HepG2 (cell line): ENCODE measurements around the gene DAPK3. TPM values are rescaled to one million over a fixed set of nuclear protein-coding genes. Genes with fewer than 3 reads are reported as not detected.

Experiments used
- ARHGAP35 ChIP-seq: sonication (generic); formaldehyde crosslinking; IDR thresholded peaks from 2 replicates; pipeline ENCODE4 v1.9.0; 2022; ENCODE audit warnings: mild to moderate bottlenecking, inconsistent platforms, moderate library complexity, missing genetic modification reagents, borderline replicate concordance
- CSRNP2 ChIP-seq: sonication (generic); formaldehyde crosslinking; conservative IDR thresholded peaks from 2 replicates; pipeline ENCODE4 v1.8.0; 2022; ENCODE audit warnings: low read depth, missing genetic modification reagents
- EHMT2 ChIP-seq: fragments of 200-600 bp; sonication (generic); IDR thresholded peaks from 2 replicates; pipeline ENCODE4 v1.7.0; 2017; ENCODE audit warnings: antibody characterized with exemption, low read depth, low read length, borderline replicate concordance
- GFI1 ChIP-seq: sonication (generic); formaldehyde crosslinking; IDR thresholded peaks from 2 replicates; pipeline ENCODE4 v1.5.0; 2020; ENCODE audit warnings: missing genetic modification reagents, mild to moderate bottlenecking, borderline replicate concordance
- GMEB2 ChIP-seq: IDR thresholded peaks from 2 replicates; pipeline ENCODE4 v1.6.1; 2016; ENCODE audit warnings: missing biosample characterization, missing genetic modification reagents, low read depth
- HHEX ChIP-seq: IDR thresholded peaks from 2 replicates; pipeline ENCODE4 v1.6.1; 2016; ENCODE audit warnings: control low read depth
- HNF4G ChIP-seq, 2 experiments: sonication (generic) in 1 of 2; formaldehyde crosslinking in 1 of 2; IDR thresholded peaks; 2 replicates each; pipeline versions ENCODE4 v1.4.0 to v1.6.1; 2011 to 2020; ENCODE audit warnings: borderline replicate concordance in 2 of 2, low read depth in 2 of 2, mild to moderate bottlenecking in 2 of 2, low read length in 1 of 2, missing genetic modification reagents in 1 of 2, moderate library complexity in 1 of 2
- PHB2 ChIP-seq: fragments of 450-650 bp; IDR thresholded peaks from 2 replicates; pipeline ENCODE4 v1.6.1; 2018; ENCODE audit not compliant: partially characterized antibody
- PLSCR1 ChIP-seq: sonication (generic); formaldehyde crosslinking; IDR thresholded peaks from 2 replicates; pipeline ENCODE4 v1.5.0; 2020; ENCODE audit warnings: missing genetic modification reagents, mild to moderate bottlenecking, borderline replicate concordance
- PRDM10 ChIP-seq: sonication (generic); formaldehyde crosslinking; IDR thresholded peaks from 2 replicates; pipeline ENCODE4 v1.4.0; 2020; ENCODE audit warnings: low read depth, missing genetic modification reagents
- SATB2 ChIP-seq: sonication (generic); formaldehyde crosslinking; IDR thresholded peaks from 2 replicates; pipeline ENCODE4 v1.5.0; 2020; ENCODE audit warnings: missing genetic modification reagents
- SP1 ChIP-seq, 2 experiments: fragments of 450-650 bp in 1 of 2; sonication (generic) in 1 of 2; formaldehyde crosslinking in 1 of 2; IDR thresholded peaks; 2 replicates each; pipeline versions ENCODE4 v1.4.0 to v1.6.1; 2016 to 2020; ENCODE audit warnings: missing genetic modification reagents in 1 of 2
- THYN1 ChIP-seq: sonication (generic); formaldehyde crosslinking; IDR thresholded peaks from 2 replicates; pipeline ENCODE4 v1.8.1; 2023; ENCODE audit warnings: low read depth, mild to moderate bottlenecking, moderate library complexity, missing genetic modification reagents, borderline replicate concordance
- UBTF ChIP-seq: sonication (generic); formaldehyde crosslinking; IDR thresholded peaks from 2 replicates; pipeline ENCODE4 v1.4.0; 2020; ENCODE audit warnings: mild to moderate bottlenecking, missing genetic modification reagents
- ZBTB21 ChIP-seq: sonication (generic); formaldehyde crosslinking; IDR thresholded peaks from 2 replicates; pipeline ENCODE4 v1.4.0; 2020; ENCODE audit warnings: missing genetic modification reagents
- ZIK1 ChIP-seq: sonication (generic); formaldehyde crosslinking; IDR thresholded peaks from 2 replicates; pipeline ENCODE4 v1.5.0; 2020; ENCODE audit warnings: mild to moderate bottlenecking, low read depth, missing genetic modification reagents, borderline replicate concordance
- ZNF44 ChIP-seq: sonication (generic); formaldehyde crosslinking; IDR thresholded peaks from 2 replicates; pipeline ENCODE4 v1.5.1; 2020; ENCODE audit warnings: mild to moderate bottlenecking, missing genetic modification reagents
- polyA plus RNA-seq, 8 experiments: library from polyadenylated mRNA; depleted of rRNA in 3 of 8; stranded (reverse) in 7 of 8; unstranded in 1 of 8; fragments of >200 nt; fragmentation: Illumina TruSeq in 4 of 8; extraction: Trizol in 4 of 8; gene quantifications; 2 replicates each; pipeline versions ENCODE4 v1.2.1 to v1.2.3, GENCODE V29; 2011 to 2016; ENCODE audit warnings: low read depth in 4 of 8, missing spikeins in 1 of 8, mixed read lengths in 1 of 8; ENCODE audit not compliant: insufficient read depth in 1 of 8
- total RNA-seq, 5 experiments: library from RNA; depleted of rRNA; stranded (reverse); fragments of >200 nt; fragmentation: Illumina TruSeq; extraction: Trizol; gene quantifications; 2 replicates each; pipeline ENCODE4 v1.2.3, GENCODE V29; 2016; ENCODE audit warnings: low read depth in 1 of 5

DAPK3 gene
- total and polyA plus RNA-seq, 2 of the 13 experiments (the other 11 are each of a cell fraction or from before 2014, with no cell fraction given): 30.5 to 37.3 TPM

GRCh38 chr19:3968556-3969434 lies 2.1 kb downstream of the DAPK3 start (continued):
- TF ChIP-seq PRDM10 (CRISPR knock-in tag) (0 out of 2 replicates have a peak, but pooled peaks have one; percentile 28), HHEX (CRISPR knock-in tag) (no peak), PLSCR1 (CRISPR knock-in tag) (no peak), ZNF44 (no peak), ZIK1 (no peak), GFI1 (0 out of 2 replicates have a peak, but pooled peaks have one; percentile 31), ZBTB21 (peak; percentile 47; the same call in 1 of the 2 replicates), HNF4G (IDR thresholded peaks at IDR 0.05; ENCODE audit: borderline replicate concordance, low read depth, low read length) (no peak), HNF4G (CRISPR knock-in tag; IDR thresholded peaks at IDR 0.05; ENCODE audit: borderline replicate concordance, low read depth) (no peak), SATB2 (CRISPR knock-in tag) (no peak), SP1 (IDR thresholded peaks at IDR 0.05) (no peak), SP1 (CRISPR knock-in tag; IDR thresholded peaks at IDR 0.05) (peak; percentile 54; the same call in 1 of the 2 replicates), GMEB2 (no peak), PHB2 (no peak), THYN1 (CRISPR knock-in tag) (no peak), EHMT2 (no peak), ARHGAP35 (CRISPR knock-in tag) (no peak), UBTF (CRISPR knock-in tag) (no peak; the same call in 1 of the 2 replicates), CSRNP2 (no peak)
